GM12892 (cell line): ENCODE measurements around the gene MGAT4A.

ENCODE experiments used
- POLR2A ChIP-seq: IDR thresholded peaks from 2 replicates; pipeline ENCODE4 v1.6.1; 2011; ENCODE audit warnings: low read depth, low read length, control low read depth
- POLR2AphosphoS5 ChIP-seq: IDR thresholded peaks from 2 replicates; pipeline ENCODE4 v1.6.1; 2011; ENCODE audit warnings: low read depth, low read length, control low read depth

GRCh38 chr2:98614024-98614739, 116.8 kb downstream of the MGAT4A start:
- TF ChIP-seq POLR2AphosphoS5 (no peak), POLR2A (no peak)
